HG03108 (cell line): ENCODE data around the gene OPN3.

ENCODE experiments used
- ATAC-seq: cut with Tn5 transposase; IDR thresholded peaks from one replicate; pipeline ENCODE4 v1.9.1; 2021; ENCODE audit warnings: moderate library complexity; ENCODE audit not compliant: unreplicated experiment

Gene OPN3

GRCh38 chr1:241591736-241592135 is 48.4 kb downstream of the OPN3 start:
- ATAC-seq = no peak

GRCh38 chr1:241591317-241591716 is 48.9 kb downstream of the OPN3 start:
- ATAC-seq = no peak

- ATAC-seq = no peak
Observed at GRCh38 chr1:241590719-241591118, 49.5 kb downstream of the OPN3 start.

GRCh38 chr1:241589521-241589920 is 50.6 kb downstream of the OPN3 start:
- ATAC-seq = no peak

- ATAC-seq = no peak
Observed at GRCh38 chr1:241586905-241587512, 53.2 kb downstream of the OPN3 start.

DNA sequence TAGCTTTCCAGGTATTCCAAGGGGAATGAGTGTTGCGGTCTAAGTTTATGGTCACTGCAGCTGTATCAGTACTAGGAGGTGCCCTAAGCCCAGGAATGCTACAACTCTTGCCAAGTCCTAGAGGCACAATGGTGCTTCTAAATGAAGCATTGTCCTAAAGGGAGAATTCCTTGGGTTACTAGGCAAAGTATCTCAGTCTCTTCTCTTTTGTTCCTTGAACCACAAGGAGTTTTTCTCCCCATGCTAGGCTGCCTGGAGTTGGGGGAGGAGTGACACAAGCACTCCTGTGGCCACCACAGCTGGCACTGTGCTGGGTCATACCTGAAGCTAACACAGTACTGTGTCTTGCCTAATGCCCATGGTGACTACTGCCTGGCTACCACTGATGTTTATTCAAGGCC is 57.2 kb downstream of the OPN3 start:
- no peak for ATAC-seq

DNA sequence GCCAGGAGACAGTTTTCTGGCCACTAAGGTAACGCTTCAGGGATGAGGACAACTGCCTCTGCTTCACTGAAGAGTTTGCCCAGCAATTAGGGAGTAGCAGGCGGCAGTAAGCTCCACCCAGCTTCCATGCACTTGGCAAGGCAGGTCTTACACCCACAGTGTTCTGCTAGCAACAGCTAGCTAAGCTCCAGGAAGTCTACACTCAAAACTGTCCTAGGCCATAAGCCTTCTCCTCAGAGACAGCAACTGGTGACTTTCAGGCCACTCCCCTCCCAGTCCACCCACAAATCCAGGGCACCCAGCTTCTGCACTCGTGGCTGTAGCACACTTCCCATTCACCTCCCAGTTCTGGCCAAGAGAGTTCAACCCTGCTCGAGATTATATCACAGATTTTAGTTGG is 60.7 kb downstream of the OPN3 start:
- no peak for ATAC-seq

GRCh38 chr1:241574154-241574553 is 66.0 kb downstream of the OPN3 start:
- ATAC-seq = no peak

DNA sequence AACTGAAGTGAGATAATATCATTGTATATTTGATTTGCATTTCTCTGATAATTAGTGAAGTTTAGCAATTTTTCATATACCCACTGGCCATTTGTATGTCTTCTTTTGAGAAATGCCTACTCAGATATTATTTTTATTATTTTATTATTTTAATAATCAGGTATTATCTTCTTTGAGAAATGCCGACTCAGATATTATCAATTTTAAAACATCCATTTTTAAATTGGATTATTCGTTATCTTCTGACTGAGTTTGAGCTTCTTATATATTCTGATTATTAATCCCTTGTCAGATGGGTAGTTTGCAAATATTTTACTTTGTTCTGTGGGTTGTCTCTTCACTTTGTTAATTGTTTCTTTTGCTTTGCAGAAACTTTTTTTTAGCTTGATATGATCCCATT is 70.3 kb downstream of the OPN3 start:
- ATAC-seq = no peak

DNA sequence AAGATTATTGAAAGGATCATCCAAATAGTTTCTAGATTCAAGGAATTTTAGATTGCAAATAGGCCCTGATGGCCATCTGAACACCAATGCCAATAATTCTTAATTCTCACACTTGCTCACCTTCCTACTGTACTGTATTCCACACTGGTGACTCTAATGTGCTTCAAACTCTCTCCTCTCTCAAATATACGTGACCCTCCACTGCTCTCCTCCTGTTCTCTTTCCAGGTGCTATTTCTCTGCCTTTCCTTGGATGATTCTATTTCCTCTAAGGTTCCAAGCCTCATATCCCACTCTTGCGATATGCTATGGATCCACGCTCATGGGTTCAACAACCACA is 79.4 kb downstream of the OPN3 start:
- no peak for ATAC-seq

- no peak for ATAC-seq
Observed at GRCh38 chr1:241560146-241560848, 79.9 kb downstream of the OPN3 start.

- no peak for ATAC-seq
Observed at GRCh38 chr1:241557551-241558193, 82.5 kb downstream of the OPN3 start.

- no peak for ATAC-seq
Observed at GRCh38 chr1:241557031-241557430, 83.1 kb downstream of the OPN3 start.

DNA sequence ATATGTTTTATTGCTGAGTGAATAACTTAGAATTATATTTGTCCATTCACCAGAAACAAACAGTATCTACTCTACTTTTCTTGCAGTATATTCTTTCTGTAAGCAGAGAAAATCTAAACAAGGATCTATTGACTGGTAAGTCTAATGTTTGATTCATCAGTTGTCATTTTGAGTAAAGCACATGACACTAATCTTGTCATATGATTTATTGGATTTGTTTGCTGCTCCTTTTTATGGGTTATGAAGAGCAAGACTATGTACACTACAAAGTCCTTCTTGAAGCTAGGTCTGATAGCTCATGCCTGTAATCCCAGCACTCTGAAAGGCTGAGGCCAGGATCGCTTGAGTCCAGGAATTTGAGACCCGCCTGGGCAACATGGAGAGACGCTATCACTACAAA is 84.6 kb downstream of the OPN3 start:
- ATAC-seq = no peak

GRCh38 chr1:241553886-241554592 is 86.1 kb downstream of the OPN3 start:
- no peak for ATAC-seq

GRCh38 chr1:241551759-241552638 is 88.2 kb downstream of the OPN3 start:
- ATAC-seq = peak; percentile 72

DNA sequence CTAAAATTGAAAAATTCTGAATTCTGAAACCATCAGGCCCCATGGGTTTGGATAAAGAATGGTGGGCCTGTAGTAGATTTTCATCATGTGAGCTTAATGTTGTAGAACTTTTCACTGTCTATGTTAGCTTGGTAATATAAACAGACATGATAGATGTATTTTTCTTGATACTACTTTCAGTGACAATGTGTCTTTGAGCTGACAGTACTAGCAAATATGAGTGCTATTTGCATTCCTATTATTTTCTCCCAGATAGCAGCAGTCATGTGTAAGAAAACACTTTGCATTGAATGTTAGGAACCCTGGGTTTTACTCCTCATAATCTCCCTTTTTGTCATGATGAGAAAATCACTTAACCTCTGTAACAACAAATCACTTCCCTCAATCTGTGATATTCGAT is 89.9 kb downstream of the OPN3 start:
- ATAC-seq = no peak

GRCh38 chr1:241548008-241548407 is 92.2 kb downstream of the OPN3 start:
- ATAC-seq = no peak
